DMS114 treated with DMSO at 0.1 percent for 48 hours (cell line): ENCODE results near the gene CDH23.
A peak's percentile ranks its signal among the peaks of the same experiment; 100 is the strongest.
"Not testable (repeated sequence)": the region's sequence is repeated elsewhere in the genome, so short reads cannot be mapped to it uniquely, and the experiment has no call there.

Experiments used
- DNase-seq: peaks from one replicate; lab custom pipeline; 2025; ENCODE audit not compliant: unreplicated experiment; lab: John Stamatoyannopoulos, UW

CDH23 gene

GRCh38 chr10:71396711-71397295 is at the start of gene CDH23:
TSS of gene CDH23 (plus strand) at chr10:71396920. CDS start at chr10:71439832, 42,912 bp downstream.
- peak; percentile 23 for DNase-seq

- no peak for DNase-seq
Measured at GRCh38 chr10:71347587-71348395, 48.9 kb upstream of the CDH23 start.

GRCh38 chr10:71348850-71349249 is 47.9 kb upstream of the CDH23 start:
- DNase-seq, result no peak

- DNase-seq, result no peak
Measured at GRCh38 chr10:71349406-71349805, 47.3 kb upstream of the CDH23 start.

- no peak for DNase-seq
Measured at GRCh38 chr10:71351087-71351486, 45.6 kb upstream of the CDH23 start.

- no peak for DNase-seq
Measured at GRCh38 chr10:71351628-71352319, 44.9 kb upstream of the CDH23 start.

GRCh38 chr10:71353639-71354038 is 43.1 kb upstream of the CDH23 start:
- no peak for DNase-seq

- DNase-seq, result no peak
Measured at GRCh38 chr10:71354776-71355175, 41.9 kb upstream of the CDH23 start.

- no peak for DNase-seq
Measured at GRCh38 chr10:71355886-71356285, 40.8 kb upstream of the CDH23 start.

- no peak for DNase-seq
Measured at GRCh38 chr10:71357792-71358265, 38.9 kb upstream of the CDH23 start.

- DNase-seq, result no peak
Measured at GRCh38 chr10:71358277-71358676, 38.4 kb upstream of the CDH23 start.

- not testable (repeated sequence) for DNase-seq
Measured at GRCh38 chr10:71358906-71359305, 37.8 kb upstream of the CDH23 start.

- no peak for DNase-seq
Measured at GRCh38 chr10:71359364-71360046, 37.2 kb upstream of the CDH23 start.

GRCh38 chr10:71360735-71361134 is 36.0 kb upstream of the CDH23 start:
- no peak for DNase-seq

- DNase-seq, result no peak
Measured at GRCh38 chr10:71361581-71361980, 35.1 kb upstream of the CDH23 start.

GRCh38 chr10:71362141-71362540 is 34.6 kb upstream of the CDH23 start:
- no peak for DNase-seq

GRCh38 chr10:71363936-71364335 is 32.8 kb upstream of the CDH23 start:
- no peak for DNase-seq

- no peak for DNase-seq
Measured at GRCh38 chr10:71365366-71365765, 31.4 kb upstream of the CDH23 start.

GRCh38 chr10:71366690-71367089 is 30.0 kb upstream of the CDH23 start:
- DNase-seq, result no peak

GRCh38 chr10:71367271-71367670 is 29.4 kb upstream of the CDH23 start:
- DNase-seq, result no peak

- DNase-seq, result no peak
Measured at GRCh38 chr10:71368176-71368575, 28.5 kb upstream of the CDH23 start.
